ENCODE measurements around the gene WRAP73. TPM values are rescaled to one million over a fixed set of nuclear protein-coding genes. Genes with fewer than 3 reads are reported as not detected.

The WRAP73 gene
- total and polyA plus RNA-seq, 2 experiments from 2014 or later: 22.6 to 43.3 TPM

- H3K36me3 ChIP-seq (ENCODE audit: insufficient read depth): no peaks in the 10 kb centered on the region
- Mint-ChIP-seq H3K27ac (no peak overlapping the region), H3K4me3 (no peak overlapping the region), H3K27me3 (ENCODE audit: insufficient read depth, low read depth, poor library complexity) (peaks cover 23% of the 10 kb centered on the region), H3K36me3 (ENCODE audit: low read depth) (no peaks in the 10 kb centered on the region), H3K4me1 (peaks cover 27% of the 10 kb centered on the region), H3K9me3 (no peaks in the 10 kb centered on the region)
- H3K27ac ChIP-seq (ENCODE audit: low read depth): no peak overlapping the region
- no peaks in the 10 kb centered on the region for H3K9me2 ChIP-seq (ENCODE audit: insufficient read depth)
- no peak overlapping the region for H3K4me2 ChIP-seq
- no peaks in the 10 kb centered on the region for H3K79me2 ChIP-seq (replicated peaks; ENCODE audit: insufficient read depth)
- ATAC-seq: no peak
- no peak for DNase-seq (ENCODE audit: low spot score)
- no peaks in the 10 kb centered on the region for H3K27me3 ChIP-seq (ENCODE audit: insufficient read depth)
- H2AFZ ChIP-seq: no peak overlapping the region
- H3K4me1 ChIP-seq (ENCODE audit: insufficient read depth): peaks cover 8% of the 10 kb centered on the region
- H4K20me1 ChIP-seq (replicated peaks; ENCODE audit: insufficient read depth): no peaks in the 10 kb centered on the region
- TF ChIP-seq EZH2 (IDR thresholded peaks at IDR 0.05; ENCODE audit: low read depth, unreplicated experiment): no peak
- TF ChIP-seq CREB1 (CRISPR knock-in tag; IDR thresholded peaks at IDR 0.05; ENCODE audit: low read depth): no peak
- no peak for TF ChIP-seq ETS1 (IDR thresholded peaks at IDR 0.05)
- no peak for TF ChIP-seq CTCF (conservative IDR thresholded peaks at IDR 0.05; ENCODE audit: low read depth in 2 of 2)
- no peak for TF ChIP-seq ZNF114 (CRISPR knock-in tag; IDR thresholded peaks at IDR 0.05)
- TF ChIP-seq JUNB (IDR thresholded peaks at IDR 0.05; ENCODE audit: unreplicated experiment): no peak
- no peak for TF ChIP-seq ZNF331 (CRISPR knock-in tag; IDR thresholded peaks at IDR 0.05; ENCODE audit: low read depth)
- TF ChIP-seq POLR2AphosphoS5 (IDR thresholded peaks at IDR 0.05; ENCODE audit: low read depth): no peak
- no peak for TF ChIP-seq REST (IDR thresholded peaks at IDR 0.05; ENCODE audit: unreplicated experiment)
- TF ChIP-seq ZNF462 (CRISPR knock-in tag; IDR thresholded peaks at IDR 0.05): no peak
- no peak for TF ChIP-seq NANOG (IDR thresholded peaks at IDR 0.05; ENCODE audit: borderline replicate concordance)
- no peak for TF ChIP-seq EZH2phosphoT487 (IDR thresholded peaks at IDR 0.05; ENCODE audit: unreplicated experiment)
- TF ChIP-seq STAT1 (IDR thresholded peaks at IDR 0.05; ENCODE audit: unreplicated experiment): no peak
- no peaks in the 10 kb centered on the region for H3F3A ChIP-seq (replicated peaks; ENCODE audit: low read depth)
- H3K4me3 ChIP-seq: no peak overlapping the region
Measured at GRCh38 chr1:3670823-3671265, 20.9 kb upstream of the WRAP73 start.

All from GM23338 (cell line).